ENCODE data around the gene ID1. TPM values are rescaled to one million over a fixed set of nuclear protein-coding genes. Genes with fewer than 3 reads are reported as not detected.
"Not testable (repeated sequence)": the region's sequence is repeated elsewhere in the genome, so short reads cannot be mapped to it uniquely, and the experiment has no call there.

Gene ID1
- total RNA-seq, 2 donors from 2014 or later: 298 to 363 TPM

DNA sequence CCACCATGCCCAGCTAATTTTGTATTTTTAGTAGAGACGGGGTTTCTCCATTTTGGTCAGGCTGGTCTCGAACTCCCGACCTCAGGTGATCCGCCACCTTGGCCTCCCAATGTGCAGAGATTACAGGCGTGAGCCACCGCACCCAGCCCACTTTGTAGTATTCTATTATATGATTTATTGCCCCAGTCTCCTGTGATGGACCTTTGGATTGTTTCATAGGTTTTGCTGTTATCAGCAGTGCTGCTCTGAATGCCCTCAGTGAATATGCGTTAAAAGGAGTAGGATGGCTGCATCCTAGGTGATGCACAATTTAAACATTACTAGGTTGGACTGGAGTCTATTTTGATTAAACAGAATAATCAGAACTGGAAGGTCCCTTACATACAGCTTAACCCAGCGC, 10.3 kb downstream of the ID1 start:
- intact Hi-C loops (cut with DNase I, micrococcal nuclease): loop anchor here in 1 of 2 donors (10.0 kb wide), 1 partner anchor 51 kb away; no protein-coding TSS in a partner anchor
- ATAC-seq (no peak), DNase-seq (no peak)

DNA sequence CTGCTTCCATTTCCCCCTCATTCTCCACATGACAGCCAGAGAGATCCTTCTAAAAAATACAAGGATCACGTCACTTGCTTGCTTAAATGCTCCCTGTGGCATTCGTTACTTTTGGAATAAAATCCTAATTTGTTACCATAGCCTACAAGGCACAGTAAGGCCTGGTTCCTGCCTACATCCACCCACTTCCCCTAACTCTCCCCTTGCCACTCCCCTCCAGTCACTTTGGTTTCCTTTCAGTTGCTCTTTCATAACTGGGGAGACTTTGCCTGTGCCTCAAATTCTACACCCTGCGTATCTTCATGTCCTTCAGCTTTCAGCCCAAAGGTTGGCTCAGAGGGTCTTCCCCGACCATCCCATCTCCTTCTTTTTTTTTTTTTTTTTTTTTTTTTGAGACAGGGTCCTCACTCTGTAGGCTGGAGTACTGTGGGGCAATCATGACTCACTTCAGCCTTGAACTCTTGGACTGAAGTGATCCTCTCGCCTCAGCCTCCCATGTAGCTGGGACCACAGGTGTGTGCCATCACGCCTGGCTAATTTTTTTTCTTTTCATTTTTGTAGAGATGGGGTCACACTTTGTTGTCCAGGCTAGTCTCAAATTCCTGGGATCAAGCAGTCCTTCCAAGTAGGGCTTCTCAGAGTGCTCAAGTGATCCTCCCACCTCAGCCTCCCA, 12.5 kb downstream of the ID1 start:
- intact Hi-C loops (cut with DNase I, micrococcal nuclease): loop anchor here in 1 of 2 donors (10.0 kb wide), 1 partner anchor 53 kb away; no protein-coding TSS in a partner anchor

DNA sequence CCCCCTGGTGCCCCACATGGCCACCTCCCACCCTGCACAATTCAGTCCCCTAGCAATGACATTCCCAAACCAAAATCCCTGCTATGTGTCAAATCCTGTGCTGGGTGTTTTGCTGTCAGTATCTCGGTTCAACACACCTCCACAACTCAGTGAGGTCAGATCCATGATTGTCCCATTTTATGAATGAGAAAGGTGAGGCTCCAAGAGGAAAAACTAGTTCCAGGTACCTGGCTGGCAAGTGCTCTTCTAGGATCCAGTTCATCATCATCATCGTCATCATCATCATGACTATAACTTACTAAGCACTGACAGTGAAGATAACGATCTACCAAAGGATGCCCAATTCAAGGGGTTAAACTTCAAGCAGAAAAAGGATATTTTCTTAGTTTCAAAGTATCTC, 15.2 kb downstream of the ID1 start:
- DNase-seq: no peak
- ATAC-seq: no peak

More for the DNA sequence above, 12.5 kb downstream of the ID1 start:
- ATAC-seq: no peak
- no peak for DNase-seq

DNA sequence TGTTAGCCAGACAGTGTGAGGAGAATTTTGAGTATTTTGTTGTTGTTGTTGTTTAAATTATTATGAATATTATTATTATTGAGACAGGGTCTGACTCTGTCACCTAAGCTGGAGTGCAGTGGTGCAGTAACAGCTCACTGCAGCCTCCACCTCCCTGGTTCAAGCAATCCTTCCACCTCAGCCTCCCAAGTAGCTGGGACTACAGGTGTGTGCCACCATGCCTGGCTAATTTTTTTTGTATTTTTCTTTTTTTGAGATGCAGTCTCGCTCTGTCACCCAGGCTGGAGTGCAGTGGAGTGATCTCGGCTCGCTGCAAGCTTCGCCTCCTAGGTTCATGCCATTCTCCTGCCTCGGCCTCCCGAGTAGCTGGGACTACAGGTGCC, 18.0 kb downstream of the ID1 start:
- DNase-seq; intact Hi-C loops (cut with DNase I, micrococcal nuclease); ATAC-seq: not testable (repeated sequence)

More for the DNA sequence above, 15.2 kb downstream of the ID1 start:
- intact Hi-C loops (cut with DNase I, micrococcal nuclease): no loop called here

DNA sequence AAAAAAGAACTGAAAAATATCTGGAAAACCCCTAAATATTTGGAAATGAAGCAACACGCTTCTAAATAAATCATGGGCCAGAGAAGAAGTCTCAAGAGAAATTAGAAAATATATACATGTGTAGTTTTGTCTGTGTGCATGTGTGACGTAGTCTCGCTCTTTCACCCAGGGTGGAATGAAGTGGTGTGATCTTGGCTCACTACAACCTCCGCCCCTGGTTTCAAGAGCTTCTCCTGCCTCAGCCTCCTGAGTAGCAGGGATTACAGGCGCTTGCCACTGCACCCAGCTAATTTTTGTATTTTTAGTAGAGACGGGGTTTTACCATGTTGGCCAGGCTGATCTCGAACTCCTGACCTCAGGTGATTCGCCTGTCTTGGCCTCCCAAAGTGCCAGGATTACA, 21.4 kb downstream of the ID1 start:
- intact Hi-C loops (cut with DNase I, micrococcal nuclease); ATAC-seq; DNase-seq: not testable (repeated sequence)

- intact Hi-C loops (cut with DNase I, micrococcal nuclease); ATAC-seq; DNase-seq: not testable (repeated sequence)
Measured at GRCh38 chr20:31628057-31628456, 23.0 kb downstream of the ID1 start.

GRCh38 chr20:31630187-31630790, 25.2 kb downstream of the ID1 start:
- intact Hi-C loops (cut with DNase I, micrococcal nuclease): no loop called here
- ATAC-seq (no peak), DNase-seq (no peak)

- ATAC-seq: no peak
- DNase-seq: no peak
- intact Hi-C loops (cut with DNase I, micrococcal nuclease): no loop called here
Measured at GRCh38 chr20:31632548-31633338, 27.7 kb downstream of the ID1 start.

GRCh38 chr20:31633339-31633914, 28.3 kb downstream of the ID1 start:
- intact Hi-C loops (cut with DNase I, micrococcal nuclease): no loop called here
- no peak for ATAC-seq

DNA sequence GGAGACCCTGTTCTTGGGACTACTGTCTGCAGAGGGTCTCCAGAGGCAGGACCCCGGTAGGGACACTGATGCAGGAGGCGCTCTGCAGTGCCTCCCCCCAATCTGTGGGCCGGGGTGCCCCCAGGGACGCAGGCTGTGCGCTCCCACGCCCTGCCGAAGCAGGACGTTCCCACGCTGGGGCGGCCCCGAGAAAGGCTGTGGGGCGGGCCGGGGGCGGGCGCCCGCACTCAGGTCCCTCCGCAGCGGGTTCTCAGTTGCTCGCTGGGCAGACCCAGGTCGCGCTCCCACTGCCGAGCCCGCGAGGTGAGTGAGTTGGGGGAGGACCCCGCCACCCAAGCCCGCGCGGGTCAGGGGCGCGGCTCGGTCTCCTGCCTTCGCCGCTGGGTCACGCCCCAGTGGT, 32.6 kb downstream of the ID1 start, which contains the start of gene COX4I2:
Gene COX4I2, plus strand, starts transcription at position 253 of the 400 bp plus-strand sequence. CDS start 1,106 bp downstream, outside the sequence.
- DNase-seq (no peak), ATAC-seq (no peak)
- intact Hi-C loops (cut with DNase I, micrococcal nuclease): no loop called here

More at GRCh38 chr20:31633339-31633914, 28.3 kb downstream of the ID1 start:
- DNase-seq: no peak

- intact Hi-C loops (cut with DNase I, micrococcal nuclease): no loop called here
- DNase-seq (no peak), ATAC-seq (no peak)
Measured at GRCh38 chr20:31638317-31638716, 33.2 kb downstream of the ID1 start.

GRCh38 chr20:31638816-31639215, 33.7 kb downstream of the ID1 start:
- DNase-seq: no peak
- intact Hi-C loops (cut with DNase I, micrococcal nuclease): no loop called here

DNA sequence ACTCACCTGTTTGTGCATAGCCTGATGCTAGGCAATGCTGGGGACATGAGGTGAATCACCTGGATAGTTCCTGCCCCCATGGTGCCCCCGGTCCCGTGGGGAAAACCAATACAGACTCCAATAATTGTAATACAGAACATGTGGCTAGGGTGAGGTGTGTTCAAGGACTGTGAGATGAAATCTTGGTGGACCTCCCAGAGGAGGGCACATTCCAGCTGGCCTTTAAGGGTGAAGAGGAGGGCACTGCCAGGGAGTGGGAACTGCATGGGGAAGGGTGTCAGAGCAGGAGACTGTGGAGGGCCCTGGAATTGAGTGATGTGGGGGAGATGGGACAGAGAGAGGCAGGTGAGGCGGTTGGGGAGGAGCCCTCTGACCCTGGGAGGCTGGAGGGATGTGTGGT, 35.2 kb downstream of the ID1 start:
- ATAC-seq (no peak), DNase-seq (no peak)
- intact Hi-C loops (cut with DNase I, micrococcal nuclease): no loop called here

More at GRCh38 chr20:31638816-31639215, 33.7 kb downstream of the ID1 start:
- no peak for ATAC-seq

- intact Hi-C loops (cut with DNase I, micrococcal nuclease): no loop called here
- no peak for DNase-seq
- no peak for ATAC-seq
Measured at GRCh38 chr20:31641391-31641790, 36.3 kb downstream of the ID1 start.

DNA sequence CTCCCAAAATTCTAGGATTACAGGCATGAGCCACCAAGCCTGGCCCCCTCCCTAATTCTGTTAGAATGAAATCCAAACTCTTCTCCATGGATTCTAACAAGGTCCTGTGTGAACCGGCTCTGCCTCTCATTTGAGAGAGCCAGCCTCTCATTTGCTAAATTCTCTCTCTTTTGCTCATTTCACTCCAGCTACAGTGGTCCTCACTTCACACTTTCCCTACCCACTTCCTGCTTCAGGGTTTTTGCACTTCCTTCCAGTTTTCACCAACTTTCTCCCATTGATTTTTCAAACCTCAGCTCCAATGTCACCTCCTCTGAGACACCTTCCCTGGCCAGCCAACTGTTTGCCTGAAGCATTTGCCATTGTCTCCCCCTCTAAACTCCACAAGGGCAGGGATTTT, 37.7 kb downstream of the ID1 start:
- ATAC-seq: no peak
- DNase-seq: no peak
- intact Hi-C loops (cut with DNase I, micrococcal nuclease): no loop called here

- intact Hi-C loops (cut with DNase I, micrococcal nuclease): no loop called here
- DNase-seq (no peak), ATAC-seq (no peak)
Measured at GRCh38 chr20:31643522-31643921, 38.4 kb downstream of the ID1 start.

GRCh38 chr20:31644701-31645100, 39.6 kb downstream of the ID1 start:
- intact Hi-C loops (cut with DNase I, micrococcal nuclease): no loop called here
- DNase-seq (no peak), ATAC-seq (no peak)

DNA sequence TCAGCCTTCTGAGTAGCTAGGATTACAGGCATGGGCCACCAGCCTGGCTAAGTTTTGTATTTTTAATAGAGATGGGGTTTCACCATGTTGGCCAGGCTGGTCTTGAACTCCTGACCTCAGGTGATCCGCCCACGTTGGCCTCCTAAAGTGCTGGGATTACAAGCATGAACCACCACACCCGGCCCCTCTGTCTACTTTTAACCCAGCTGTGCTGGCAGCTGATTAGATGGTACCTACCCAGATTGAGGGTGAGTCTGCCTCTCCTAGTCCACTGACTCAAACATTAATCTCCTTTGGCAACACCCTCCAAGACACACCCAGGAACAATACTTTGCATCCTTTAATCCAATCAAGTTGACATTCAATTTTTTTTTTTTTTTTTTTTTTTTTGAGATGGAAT, 43.0 kb downstream of the ID1 start:
- intact Hi-C loops (cut with DNase I, micrococcal nuclease); DNase-seq; ATAC-seq: not testable (repeated sequence)

GRCh38 chr20:31652917-31653396, 47.9 kb downstream of the ID1 start:
- intact Hi-C loops (cut with DNase I, micrococcal nuclease): no loop called here
- ATAC-seq (no peak), DNase-seq (no peak)

Data from left colon (tissue), 2 donors.